GM12891 (cell line): ENCODE results near the gene MED23.

Experiments
- POLR2AphosphoS5 ChIP-seq: IDR thresholded peaks from 2 replicates; pipeline ENCODE4 v1.6.1; 2011; ENCODE audit warnings: low read depth, low read length, control low read depth
- POU2F2 ChIP-seq: IDR thresholded peaks from 2 replicates; pipeline ENCODE4 v1.6.1; 2011; ENCODE audit warnings: low read depth, mild to moderate bottlenecking, control low read depth, low read length, moderate library complexity
- TAF1 ChIP-seq: IDR thresholded peaks from 2 replicates; pipeline ENCODE4 v1.6.1; 2011; ENCODE audit warnings: low read depth, low read length, control low read depth

GRCh38 chr6:131642987-131643611, 15.1 kb upstream of the MED23 start:
- TF ChIP-seq TAF1 (no peak), POU2F2 (no peak), POLR2AphosphoS5 (no peak)
